Measurements from ENCODE around the gene SKAP1. TPM values are rescaled to one million over a fixed set of nuclear protein-coding genes. Genes with fewer than 3 reads are reported as not detected.
"Not testable (repeated sequence)": the region's sequence is repeated elsewhere in the genome, so short reads cannot be mapped to it uniquely, and the experiment has no call there.

The SKAP1 gene
- polyA plus RNA-seq, 3 donors = 9.0 to 9.9 (median 9.6) TPM

GRCh38 chr17:48211787-48212186, 218.2 kb downstream of the SKAP1 start:
- DNase-seq = no peak

DNA sequence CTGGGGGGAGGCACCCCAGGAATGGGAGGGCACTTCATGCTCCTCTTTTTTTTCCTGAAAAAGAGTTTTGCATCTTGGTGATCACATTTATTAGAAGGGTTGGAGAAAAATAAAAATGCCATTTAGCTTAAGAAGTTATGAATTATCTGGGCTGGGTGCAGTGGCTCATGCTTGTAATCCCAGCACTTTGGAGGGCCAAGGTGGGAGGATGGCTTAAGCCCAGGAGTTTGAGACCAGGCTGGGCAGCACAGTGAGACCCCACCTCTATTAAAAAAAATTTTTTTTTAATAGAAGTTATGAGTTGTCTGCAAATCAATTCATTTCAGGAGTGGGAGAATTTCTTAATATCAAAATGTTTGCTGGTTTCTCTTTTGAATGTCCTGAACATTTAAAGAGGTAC, 219.0 kb downstream of the SKAP1 start:
- DNase-seq = no peak

GRCh38 chr17:48209973-48210372, 220.0 kb downstream of the SKAP1 start:
- no peak for DNase-seq

DNA sequence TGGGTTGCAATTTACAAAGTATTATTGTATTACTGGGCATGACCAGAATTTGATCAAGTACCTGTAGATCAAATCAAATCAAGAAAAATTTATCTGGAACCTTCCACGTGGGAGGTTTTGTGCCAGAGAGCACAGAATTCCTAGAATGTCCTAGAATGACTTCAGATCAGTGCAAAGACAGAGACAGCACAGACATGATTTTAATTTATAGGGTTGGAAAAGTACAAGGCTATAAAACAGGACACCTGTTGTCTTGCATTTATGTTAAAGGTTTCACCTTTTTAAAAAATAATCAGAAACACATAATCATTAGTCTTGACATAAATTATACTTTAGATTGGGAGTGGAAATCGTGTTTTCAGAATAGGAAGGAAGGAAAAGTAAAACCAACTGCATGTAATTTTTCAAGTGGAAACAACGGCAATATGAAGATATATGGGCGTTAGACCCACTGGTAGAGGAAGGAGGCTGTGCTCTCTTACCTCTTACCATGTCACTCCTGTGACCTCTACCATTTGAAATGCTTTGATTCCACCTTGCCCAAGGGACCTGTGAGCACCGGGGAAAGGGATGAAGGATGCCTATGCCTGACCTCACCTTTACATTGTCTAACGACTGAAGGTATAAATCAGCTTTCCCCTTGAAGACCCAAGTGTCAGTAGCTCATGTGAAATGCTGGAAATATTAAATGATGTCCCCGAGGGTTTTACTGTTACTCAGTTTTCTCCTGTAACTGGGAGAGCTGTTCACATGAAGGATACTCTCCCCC, 222.1 kb downstream of the SKAP1 start:
- DNase-seq = no peak

- not testable (repeated sequence) for DNase-seq
Measured at GRCh38 chr17:48207036-48207435, 223.0 kb downstream of the SKAP1 start.

DNA sequence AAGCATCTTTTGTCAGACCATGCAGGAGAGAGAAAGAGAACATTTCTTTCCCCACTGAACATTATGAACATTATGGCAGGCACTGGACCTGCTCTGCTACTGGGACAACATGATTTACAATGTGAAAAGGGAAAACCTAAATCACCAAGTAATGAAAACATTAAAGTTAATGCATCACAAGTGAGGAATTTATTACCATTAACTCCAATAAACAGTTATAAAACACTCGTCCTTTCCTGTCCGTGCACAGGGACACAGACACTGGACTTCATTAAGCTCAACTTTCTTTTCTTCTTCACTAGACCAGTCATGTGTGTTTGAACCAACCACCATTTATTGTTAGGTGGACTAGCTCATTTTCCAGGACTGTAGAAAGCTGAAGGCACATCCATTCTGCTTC, 227.1 kb downstream of the SKAP1 start:
- DNase-seq = peak; percentile 66

DNA sequence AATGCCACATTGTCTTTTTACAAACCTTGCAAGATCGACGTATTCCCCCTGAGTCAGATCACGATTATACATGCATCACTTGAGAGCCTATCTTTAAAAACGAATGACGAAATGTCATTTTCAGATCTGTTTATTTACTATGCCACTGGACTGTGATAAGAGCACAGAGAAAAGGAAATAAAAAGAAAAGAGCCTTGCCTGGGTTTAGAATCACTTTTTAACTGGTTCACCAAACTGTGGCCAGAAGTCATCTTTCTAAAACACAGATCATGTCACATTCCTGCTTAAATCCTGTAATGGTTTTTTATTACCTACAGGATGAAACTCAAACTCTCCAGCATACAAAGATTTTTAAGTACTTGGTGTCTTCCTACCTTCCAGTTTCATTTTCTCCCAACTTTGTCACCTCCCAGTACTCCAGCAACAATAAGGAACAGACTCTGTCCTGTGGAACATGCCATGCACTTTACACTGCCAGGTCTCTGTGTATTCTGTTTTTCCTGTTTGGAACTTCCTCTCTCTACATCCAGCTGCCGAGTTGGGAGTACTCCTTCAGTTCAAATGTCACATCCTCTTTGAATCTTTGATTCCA, 231.0 kb downstream of the SKAP1 start:
- no peak for DNase-seq

GRCh38 chr17:48195910-48196309, 234.1 kb downstream of the SKAP1 start:
- no peak for DNase-seq

- no peak for DNase-seq
Measured at GRCh38 chr17:48194097-48194550, 235.9 kb downstream of the SKAP1 start.

DNA sequence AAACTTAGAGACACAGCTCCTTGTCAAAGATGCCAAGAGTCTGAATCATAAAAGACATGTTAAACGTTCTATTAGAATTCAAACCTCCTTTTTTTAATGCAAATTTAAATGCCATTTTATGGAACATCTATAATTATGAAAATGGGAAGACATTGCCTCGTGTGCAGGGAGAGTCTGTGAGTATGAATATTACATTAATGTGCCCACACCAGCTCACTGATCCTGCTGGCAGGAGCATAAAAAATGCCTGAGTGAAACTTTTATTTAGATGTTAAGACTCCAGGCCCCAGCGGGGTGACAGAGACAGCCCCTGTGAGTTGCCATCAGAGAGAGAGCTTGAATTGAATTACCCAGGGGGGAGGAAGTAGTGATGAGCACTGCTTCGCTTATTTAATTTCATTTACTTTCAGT, 237.7 kb downstream of the SKAP1 start:
- no peak for DNase-seq

GRCh38 chr17:48191362-48191761, 238.7 kb downstream of the SKAP1 start:
- no peak for DNase-seq

DNA sequence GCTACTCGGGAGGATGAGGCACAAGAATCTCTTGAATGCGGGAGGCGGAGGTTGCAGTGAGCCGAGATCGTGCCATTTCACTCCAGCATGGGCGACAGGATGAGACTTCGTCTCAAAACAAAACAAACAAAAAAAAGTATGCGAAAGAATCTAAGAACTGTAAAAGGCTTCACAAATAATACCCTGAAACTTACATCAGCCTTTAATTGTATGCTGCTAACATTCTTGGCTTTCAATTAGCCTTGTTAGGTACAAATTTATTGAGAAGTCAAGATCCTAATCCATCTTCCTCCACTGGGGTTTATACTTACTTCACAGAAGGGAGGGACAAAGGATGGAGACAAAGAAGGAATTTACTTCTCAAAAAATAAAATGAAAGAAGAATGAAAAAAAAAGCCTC, 239.1 kb downstream of the SKAP1 start:
- no peak for DNase-seq

GRCh38 chr17:48187872-48188608, 242.0 kb downstream of the SKAP1 start:
- peak; percentile 81 for DNase-seq

- not testable (repeated sequence) for DNase-seq
Measured at GRCh38 chr17:48186317-48186716, 243.7 kb downstream of the SKAP1 start.

- DNase-seq = no peak
Measured at GRCh38 chr17:48184721-48185120, 245.3 kb downstream of the SKAP1 start.

- no peak for DNase-seq
Measured at GRCh38 chr17:48181653-48182052, 248.4 kb downstream of the SKAP1 start.

- no peak for DNase-seq
Measured at GRCh38 chr17:48180842-48181629, 249.0 kb downstream of the SKAP1 start.

DNA sequence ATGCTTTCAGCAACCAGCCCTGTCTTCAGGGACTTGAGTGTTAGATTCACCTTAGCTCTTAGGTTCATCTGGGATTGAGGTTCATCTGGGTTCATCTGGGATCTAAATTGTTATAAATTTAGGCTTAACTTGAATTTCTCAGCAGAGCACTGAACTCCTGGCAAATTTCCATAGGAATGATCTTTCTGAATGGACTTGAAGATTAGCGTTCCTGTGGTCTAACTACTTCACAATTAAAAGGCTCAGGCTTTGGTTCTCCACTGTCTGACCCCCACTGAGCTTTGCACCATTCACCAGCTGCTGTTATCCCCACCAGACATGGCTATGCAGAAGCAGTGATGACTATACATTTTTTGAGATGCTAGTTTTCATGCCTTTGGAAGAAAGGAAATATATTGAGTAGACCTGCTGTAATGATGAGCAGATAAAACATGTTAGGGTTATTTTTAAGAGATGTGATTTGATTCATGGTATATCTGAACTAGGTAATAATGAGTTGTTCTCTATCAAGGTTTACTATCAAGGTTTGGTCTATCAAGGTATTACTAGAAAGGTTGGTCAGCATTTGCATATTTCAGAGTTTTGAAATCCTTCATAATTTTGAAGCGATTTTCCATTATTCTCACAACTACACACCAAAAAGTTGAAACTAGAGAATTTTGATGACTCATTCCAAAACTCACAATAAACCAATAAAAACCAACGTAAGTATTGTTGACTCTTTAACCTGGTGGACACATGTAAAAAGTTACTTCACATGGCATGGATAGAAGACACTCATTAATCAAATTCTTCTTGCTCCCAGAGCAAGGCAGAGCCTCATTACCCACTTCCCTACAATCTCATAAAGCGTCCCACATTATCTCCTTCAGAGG, 250.7 kb downstream of the SKAP1 start:
- no peak for DNase-seq

DNA sequence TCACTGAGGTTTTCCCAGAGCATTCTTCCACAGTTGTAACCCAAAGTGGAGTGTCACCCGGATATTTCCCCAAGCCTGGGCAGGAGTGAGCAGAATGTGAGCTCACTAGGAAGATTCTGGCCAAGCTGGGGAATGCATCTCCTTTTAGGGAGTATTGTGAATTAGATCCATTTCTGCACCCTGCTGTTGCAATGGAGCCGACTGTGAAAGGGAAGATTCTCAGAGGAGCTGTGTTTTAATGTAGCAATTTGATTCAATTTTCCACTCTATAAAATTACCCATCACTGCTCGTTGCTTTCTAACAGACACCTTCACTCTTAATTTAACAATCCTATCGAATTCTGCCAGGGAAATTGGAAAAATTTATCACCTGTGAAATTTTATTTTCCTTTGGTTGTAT, 251.7 kb downstream of the SKAP1 start:
- no peak for DNase-seq

DNA sequence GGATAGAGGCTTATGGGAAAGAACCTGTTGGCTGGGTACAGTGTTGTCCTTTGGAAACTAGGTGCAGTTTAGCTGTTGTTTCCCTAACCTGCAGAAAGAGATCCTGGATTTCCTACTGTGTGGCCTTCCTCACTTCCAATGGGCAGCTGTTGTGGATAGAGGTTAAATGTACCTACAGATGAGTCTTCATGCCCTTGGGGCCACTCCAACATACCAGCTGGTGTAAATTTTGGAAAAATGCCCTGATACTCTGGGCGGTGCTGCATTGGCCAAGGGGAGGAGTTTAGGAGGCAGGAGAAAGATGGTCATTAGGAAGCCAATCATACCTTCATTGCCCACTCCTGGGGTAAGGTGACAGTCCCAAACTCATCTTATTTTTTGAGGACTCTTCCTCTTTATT, 252.2 kb downstream of the SKAP1 start:
- DNase-seq = no peak

GRCh38 chr17:48176471-48176855, 253.6 kb downstream of the SKAP1 start:
- DNase-seq = no peak

Measured in renal pelvis (tissue), 4 donors.